ENCODE measurements around the gene ETV5.

- no peak for TF ChIP-seq POLR2A (IDR thresholded peaks at IDR 0.05; ENCODE audit: low read depth, low read length)
- no peak for TF ChIP-seq PAX5 (IDR thresholded peaks at IDR 0.05; ENCODE audit: insufficient read depth, low read length, severe bottlenecking)
- no peak for TF ChIP-seq POLR2AphosphoS5 (IDR thresholded peaks at IDR 0.05; ENCODE audit: low read depth, low read length)
- TF ChIP-seq TAF1 (IDR thresholded peaks at IDR 0.05; ENCODE audit: low read depth, low read length): no peak
- TF ChIP-seq SPI1 (IDR thresholded peaks at IDR 0.05; ENCODE audit: low read depth, low read length): no peak
Observed at GRCh38 chr3:186058225-186058624, 50.7 kb downstream of the ETV5 start.
